ENCODE measurements around the gene CCDC39. TPM values are rescaled to one million over a fixed set of nuclear protein-coding genes. Genes with fewer than 3 reads are reported as not detected.

The CCDC39 gene
- total and polyA plus RNA-seq, 2 of the 8 experiments (the other 6 are each of a cell fraction or from before 2014, with no cell fraction given), result 0.12 to 0.80 TPM

- WGBS, 2 experiments (ENCODE audit: extremely low coverage in 1 of 2, insufficient coverage in 1 of 2, insufficient read length in 1 of 2, insufficient replicate concordance in 2 of 2, low coverage in 1 of 2, low lambda C conversion rate in 2 of 2, missing lambda C conversion rate in 1 of 2), result 93% methylated on average over 2 of the region's 2 CpGs; no CpG with 5 or more reads in 1 of the 2 experiments
- TF ChIP-seq CTBP2 (IDR thresholded peaks at IDR 0.05; ENCODE audit: borderline replicate concordance, insufficient read depth, insufficient read length, low read length) (no peak), SP4 (IDR thresholded peaks at IDR 0.05; ENCODE audit: low read length) (no peak), KDM4A (IDR thresholded peaks at IDR 0.05; ENCODE audit: low read depth, low read length, severe bottlenecking) (no peak)
Observed at GRCh38 chr3:180564676-180565075, 114.6 kb downstream of the CCDC39 start.

More at GRCh38 chr3:180564676-180565075, 114.6 kb downstream of the CCDC39 start:
- CTCF ChIA-PET (ENCODE audit: partially characterized antibody), result no interaction called here
- H4K91ac ChIP-seq (replicated peaks; ENCODE audit: insufficient read length, low read length), result no peak overlapping the region
- H3K4me2 ChIP-seq (ENCODE audit: insufficient read depth in 1 of 2, low read depth in 2 of 2, low read length in 2 of 2), result no peak overlapping the region
- no peaks in the 10 kb centered on the region for H3K4me1 ChIP-seq (replicated peaks in 1 of 4; ENCODE audit: control insufficient read depth in 3 of 4, insufficient read depth in 4 of 4, low read length in 3 of 4)
- no peak overlapping the region for H2AK5ac ChIP-seq (ENCODE audit: low read depth, low read length)
- H2BK15ac ChIP-seq (ENCODE audit: low read length), result no peak overlapping the region
- no peak for DNase-seq (ENCODE audit: low read depth in 1 of 2, low spot score in 2 of 2)
- H3K36me3 ChIP-seq (ENCODE audit: control insufficient read depth in 2 of 4, insufficient read depth in 4 of 4, low read length in 3 of 4), result no peaks in the 10 kb centered on the region
- no peak overlapping the region for H3K9ac ChIP-seq (replicated peaks in 1 of 4; ENCODE audit: extremely low read depth in 1 of 4, low read depth in 3 of 4, low read length in 3 of 4)
- no peak overlapping the region for H4K5ac ChIP-seq (ENCODE audit: insufficient read length, low read depth, low read length)
- no peaks in the 10 kb centered on the region for H3K79me1 ChIP-seq (ENCODE audit: low read depth, low read length)
- no peak overlapping the region for H2AFZ ChIP-seq (ENCODE audit: low read length)
- H3K4ac ChIP-seq (replicated peaks; ENCODE audit: insufficient read length, low read depth, low read length), result no peak overlapping the region
- POLR2A ChIA-PET (ENCODE audit: partially characterized antibody), result no interaction called here
- FAIRE-seq, result no peak
- no peak overlapping the region for H2BK20ac ChIP-seq (ENCODE audit: low read length)
- H2BK5ac ChIP-seq (ENCODE audit: low read depth, low read length), result no peak overlapping the region
- no peak overlapping the region for H4K8ac ChIP-seq (ENCODE audit: extremely low read depth, insufficient read depth, low read length)
- H3K56ac ChIP-seq (replicated peaks; ENCODE audit: insufficient read length, low read depth, low read length), result no peak overlapping the region
- no peaks in the 10 kb centered on the region for H4K20me1 ChIP-seq (replicated peaks in 1 of 2; ENCODE audit: control insufficient read depth in 1 of 2, insufficient read depth in 2 of 2, low read length in 2 of 2)
- H3K18ac ChIP-seq (ENCODE audit: extremely low read depth, low read length), result no peak overlapping the region
- H3K79me2 ChIP-seq (ENCODE audit: control insufficient read depth in 1 of 2, insufficient read depth in 2 of 2, low read length in 2 of 2), result no peaks in the 10 kb centered on the region
- H3K14ac ChIP-seq (ENCODE audit: insufficient read length), result no peak overlapping the region
- H3K4me3 ChIP-seq (ENCODE audit: extremely low read depth in 1 of 4, insufficient read depth in 2 of 4, low read depth in 3 of 4, low read length in 4 of 4), result no peak overlapping the region
- H2BK12ac ChIP-seq (ENCODE audit: low read depth, low read length), result no peak overlapping the region
- H3K23ac ChIP-seq (ENCODE audit: insufficient read length), result no peak overlapping the region
- H3K23me2 ChIP-seq (ENCODE audit: low read depth, low read length), result no peaks in the 10 kb centered on the region
- no peak overlapping the region for H3K27ac ChIP-seq (ENCODE audit: low read depth, low read length)
- H2BK120ac ChIP-seq (replicated peaks; ENCODE audit: low read depth, low read length), result no peak overlapping the region
- peaks cover 5 to 6% of the 10 kb centered on the region in 2 experiments; a peak in 3 of 4 replicates for H3K9me3 ChIP-seq (ENCODE audit: insufficient read depth in 2 of 2, low read depth in 1 of 2, low read length in 1 of 2)
- H3K27me3 ChIP-seq (replicated peaks in 1 of 4; ENCODE audit: control insufficient read depth in 3 of 4, extremely low read depth in 1 of 4, insufficient read depth in 3 of 4, low read length in 3 of 4), result no peaks in the 10 kb centered on the region
